Fibroblast of lung (primary cell): Measurements from ENCODE around the gene GRM8. TPM values are rescaled to one million over a fixed set of nuclear protein-coding genes. Genes with fewer than 3 reads are reported as not detected.

Experiments
- DNase-seq, 2 donors: peaks; one replicate each; pipeline versions ENCODE4 v3.0.0 to v3.0.0-alpha.2; 2010; ENCODE audit warnings: low read depth in 2 of 2
- H2AFZ ChIP-seq: 2 replicates; pipeline ENCODE4 v1.5.1; 2012; ENCODE audit warnings: low read length, control low read depth, inconsistent platforms
- H3K27ac ChIP-seq: 2 replicates; pipeline ENCODE4 v1.5.1; 2011; ENCODE audit warnings: low read length, control low read depth; ENCODE audit not compliant: insufficient read depth
- H3K27me3 ChIP-seq: 2 replicates; pipeline ENCODE4 v1.5.1; 2011; ENCODE audit warnings: mild to moderate bottlenecking, low read length; ENCODE audit not compliant: control insufficient read depth, insufficient read depth
- H3K36me3 ChIP-seq: 2 replicates; pipeline ENCODE4 v1.5.1; 2011; ENCODE audit warnings: low read length; ENCODE audit not compliant: control insufficient read depth, insufficient read depth
- H3K4me1 ChIP-seq: 2 replicates; pipeline ENCODE4 v1.5.1; 2011; ENCODE audit warnings: low read length; ENCODE audit not compliant: control insufficient read depth, insufficient read depth; ENCODE audit errors: extremely low read depth
- H3K4me2 ChIP-seq: 2 replicates; pipeline ENCODE4 v1.5.1; 2011; ENCODE audit warnings: low read length, control low read depth; ENCODE audit not compliant: insufficient read depth; ENCODE audit errors: extremely low read depth
- H3K4me3 ChIP-seq, 4 experiments: fragments of 200-600 bp in 1 of 4; sonication (generic) in 1 of 4; replicated peaks in 1 of 4; 2 replicates each; pipeline ENCODE4 v1.5.1; 2011 to 2016; ENCODE audit warnings: low read length in 4 of 4, low read depth in 3 of 4, mild to moderate bottlenecking in 3 of 4, control low read depth in 2 of 4, inconsistent platforms in 1 of 4, mixed read lengths in 1 of 4; ENCODE audit not compliant: insufficient read depth in 1 of 4; ENCODE audit errors: control extremely low read depth in 1 of 4
- H3K79me2 ChIP-seq: 2 replicates; pipeline ENCODE4 v1.5.1; 2012; ENCODE audit warnings: mild to moderate bottlenecking, low read length, inconsistent platforms; ENCODE audit not compliant: control insufficient read depth, insufficient read depth
- H3K9ac ChIP-seq: 2 replicates; pipeline ENCODE4 v1.5.1; 2011; ENCODE audit warnings: mild to moderate bottlenecking, low read length, control low read depth; ENCODE audit not compliant: insufficient read depth
- H3K9me3 ChIP-seq: 2 replicates; pipeline ENCODE4 v1.5.1; 2012; ENCODE audit warnings: low read depth, low read length; ENCODE audit not compliant: control insufficient read depth, insufficient read depth
- H4K20me1 ChIP-seq: 2 replicates; pipeline ENCODE4 v1.5.1; 2011; ENCODE audit warnings: low read length; ENCODE audit not compliant: control insufficient read depth, insufficient read depth; ENCODE audit errors: extremely low read depth
- EZH2 ChIP-seq: IDR thresholded peaks from 2 replicates; pipeline ENCODE4 v1.5.1; 2012; ENCODE audit warnings: low read length, control low read depth, mild to moderate bottlenecking; ENCODE audit errors: missing control alignments
- polyA plus RNA-seq, 2 donors: library from polyadenylated mRNA; depleted of rRNA in 1 of 2; stranded (reverse) in 1 of 2; unstranded in 1 of 2; fragments of >200 nt; gene quantifications; 2 replicates each; pipeline ENCODE4 v1.2.1, GENCODE V29; 2011 to 2012; ENCODE audit warnings: missing spikeins in 1 of 2
- total RNA-seq: library from RNA; depleted of rRNA; stranded (reverse); fragments of >200 nt; gene quantifications from 2 replicates; pipeline ENCODE4 v1.2.1, GENCODE V29; 2014
- TF ChIP-seq, protein P1 (sequence below), 2 donors: IDR thresholded peaks in 1 of 2; conservative IDR thresholded peaks in 1 of 2; 1 replicate in 1 of 2; 2 replicates in 1 of 2; pipeline ENCODE4 v1.5.1; 2011 to 2012; ENCODE audit warnings: low read length in 2 of 2, control low read depth in 1 of 2, inconsistent platforms in 1 of 2, low read depth in 1 of 2, mild to moderate bottlenecking in 1 of 2

GRM8 gene
- total and polyA plus RNA-seq, 2 donors (not counting 1 experiment from before 2014, with no cell fraction given), result not detected

DNA sequence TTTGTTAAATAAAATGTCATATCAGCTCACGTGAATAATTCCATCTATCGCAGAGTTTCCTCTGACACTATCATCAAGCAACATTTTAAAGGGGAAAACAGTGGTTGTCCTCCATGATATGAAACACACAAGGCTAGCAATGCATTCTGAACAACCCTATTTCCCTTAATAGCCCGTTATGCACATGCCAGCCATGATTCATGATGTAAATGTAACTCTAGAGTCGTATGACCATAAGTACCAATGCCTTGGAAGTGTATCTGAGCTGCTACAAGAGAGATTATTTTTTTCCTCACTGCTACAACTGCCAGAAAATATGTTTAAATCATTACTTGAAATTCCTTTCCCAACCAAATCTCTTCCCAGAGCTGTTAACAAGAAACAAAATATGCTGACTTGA is 159.4 kb downstream of the GRM8 start:
- H3K9me3 ChIP-seq, result no peaks in the 10 kb centered on the region
- H3K4me1 ChIP-seq, result no peaks in the 10 kb centered on the region
- no peak overlapping the region for H3K27ac ChIP-seq
- no peaks in the 10 kb centered on the region for H3K79me2 ChIP-seq
- H3K4me3 ChIP-seq, result no peak overlapping the region
- H4K20me1 ChIP-seq, result no peaks in the 10 kb centered on the region
- no peak overlapping the region for H3K9ac ChIP-seq
- no peaks in the 10 kb centered on the region for H3K36me3 ChIP-seq
- H3K4me2 ChIP-seq, result no peak overlapping the region
- DNase-seq, result no peak
- no peaks in the 10 kb centered on the region for H3K27me3 ChIP-seq
- TF ChIP-seq, protein P1, sequence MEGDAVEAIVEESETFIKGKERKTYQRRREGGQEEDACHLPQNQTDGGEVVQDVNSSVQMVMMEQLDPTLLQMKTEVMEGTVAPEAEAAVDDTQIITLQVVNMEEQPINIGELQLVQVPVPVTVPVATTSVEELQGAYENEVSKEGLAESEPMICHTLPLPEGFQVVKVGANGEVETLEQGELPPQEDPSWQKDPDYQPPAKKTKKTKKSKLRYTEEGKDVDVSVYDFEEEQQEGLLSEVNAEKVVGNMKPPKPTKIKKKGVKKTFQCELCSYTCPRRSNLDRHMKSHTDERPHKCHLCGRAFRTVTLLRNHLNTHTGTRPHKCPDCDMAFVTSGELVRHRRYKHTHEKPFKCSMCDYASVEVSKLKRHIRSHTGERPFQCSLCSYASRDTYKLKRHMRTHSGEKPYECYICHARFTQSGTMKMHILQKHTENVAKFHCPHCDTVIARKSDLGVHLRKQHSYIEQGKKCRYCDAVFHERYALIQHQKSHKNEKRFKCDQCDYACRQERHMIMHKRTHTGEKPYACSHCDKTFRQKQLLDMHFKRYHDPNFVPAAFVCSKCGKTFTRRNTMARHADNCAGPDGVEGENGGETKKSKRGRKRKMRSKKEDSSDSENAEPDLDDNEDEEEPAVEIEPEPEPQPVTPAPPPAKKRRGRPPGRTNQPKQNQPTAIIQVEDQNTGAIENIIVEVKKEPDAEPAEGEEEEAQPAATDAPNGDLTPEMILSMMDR (conservative IDR thresholded peaks at IDR 0.05 in 1 of 2, IDR thresholded peaks at IDR 0.05 in 1 of 2; ENCODE audit: low read depth in 1 of 2, low read length in 2 of 2), result no peak
- no peak for TF ChIP-seq EZH2
- no peak overlapping the region for H2AFZ ChIP-seq

DNA sequence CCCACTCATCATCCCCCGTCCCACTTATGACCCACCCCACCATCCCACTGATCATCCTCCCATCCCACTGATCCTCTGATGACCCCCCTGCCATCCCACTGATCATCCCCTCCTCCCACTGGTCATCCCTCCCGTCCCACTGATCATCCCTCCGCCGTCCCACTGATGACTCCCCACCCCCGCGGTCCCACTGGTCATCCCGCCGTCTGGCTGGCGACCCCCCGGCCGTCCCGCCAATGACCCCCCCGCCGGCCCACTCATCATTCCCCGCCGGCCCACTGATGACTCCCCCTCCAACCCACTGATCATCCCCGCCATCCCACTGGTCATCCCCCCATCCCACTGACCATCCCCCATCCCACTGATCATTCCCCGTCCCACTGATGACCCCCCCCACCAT is 161.1 kb downstream of the GRM8 start:
- no peak overlapping the region for H3K4me3 ChIP-seq
- no peak overlapping the region for H3K27ac ChIP-seq
- TF ChIP-seq, protein P1 (conservative IDR thresholded peaks at IDR 0.05 in 1 of 2, IDR thresholded peaks at IDR 0.05 in 1 of 2; ENCODE audit: low read depth in 1 of 2, low read length in 2 of 2), result no peak
- no peak for TF ChIP-seq EZH2
- H3K36me3 ChIP-seq, result no peaks in the 10 kb centered on the region
- H3K4me2 ChIP-seq, result no peak overlapping the region
- no peaks in the 10 kb centered on the region for H3K9me3 ChIP-seq
- H3K79me2 ChIP-seq, result no peaks in the 10 kb centered on the region
- DNase-seq, result no peak
- no peak overlapping the region for H2AFZ ChIP-seq
- H4K20me1 ChIP-seq, result no peaks in the 10 kb centered on the region
- no peaks in the 10 kb centered on the region for H3K4me1 ChIP-seq
- H3K27me3 ChIP-seq, result no peaks in the 10 kb centered on the region
- no peak overlapping the region for H3K9ac ChIP-seq

DNA sequence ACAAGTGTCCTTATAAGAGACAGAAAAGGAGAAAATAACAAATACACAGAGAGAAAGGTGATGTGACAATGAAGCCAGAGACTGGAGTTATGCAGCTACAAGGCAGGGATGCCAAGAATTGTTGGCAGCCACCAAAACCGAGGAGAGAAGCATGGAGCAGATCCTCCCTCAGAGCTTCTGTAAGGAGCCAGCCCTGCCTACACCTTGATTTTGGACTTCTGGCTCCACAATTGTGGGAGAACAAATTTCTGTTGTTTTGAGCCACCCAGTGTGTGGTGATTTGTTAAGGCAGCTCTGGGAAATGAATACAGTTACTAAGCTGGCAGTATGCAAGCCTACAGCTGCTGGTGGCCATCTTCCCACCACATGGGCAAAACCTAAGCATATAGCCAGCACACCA is 163.6 kb downstream of the GRM8 start:
- H3K9ac ChIP-seq, result no peak overlapping the region
- no peak overlapping the region for H3K4me3 ChIP-seq
- TF ChIP-seq EZH2, result no peak
- TF ChIP-seq, protein P1 (conservative IDR thresholded peaks at IDR 0.05 in 1 of 2, IDR thresholded peaks at IDR 0.05 in 1 of 2; ENCODE audit: low read depth in 1 of 2, low read length in 2 of 2), result no peak
- H3K9me3 ChIP-seq, result no peaks in the 10 kb centered on the region
- H3K36me3 ChIP-seq, result no peaks in the 10 kb centered on the region
- H2AFZ ChIP-seq, result no peak overlapping the region
- H3K4me1 ChIP-seq, result no peaks in the 10 kb centered on the region
- no peaks in the 10 kb centered on the region for H3K79me2 ChIP-seq
- H4K20me1 ChIP-seq, result no peaks in the 10 kb centered on the region
- no peak overlapping the region for H3K4me2 ChIP-seq
- H3K27me3 ChIP-seq, result no peaks in the 10 kb centered on the region
- H3K27ac ChIP-seq, result no peak overlapping the region
- DNase-seq, result no peak
